GM21515 (cell line): ENCODE results near the gene SETD1B.
"Not testable (repeated sequence)": the region's sequence is repeated elsewhere in the genome, so short reads cannot be mapped to it uniquely, and the experiment has no call there.

Experiments
- ATAC-seq: cut with Tn5 transposase; IDR thresholded peaks from one replicate; pipeline ENCODE4 v1.9.1; 2021; ENCODE audit not compliant: unreplicated experiment

The SETD1B gene

DNA sequence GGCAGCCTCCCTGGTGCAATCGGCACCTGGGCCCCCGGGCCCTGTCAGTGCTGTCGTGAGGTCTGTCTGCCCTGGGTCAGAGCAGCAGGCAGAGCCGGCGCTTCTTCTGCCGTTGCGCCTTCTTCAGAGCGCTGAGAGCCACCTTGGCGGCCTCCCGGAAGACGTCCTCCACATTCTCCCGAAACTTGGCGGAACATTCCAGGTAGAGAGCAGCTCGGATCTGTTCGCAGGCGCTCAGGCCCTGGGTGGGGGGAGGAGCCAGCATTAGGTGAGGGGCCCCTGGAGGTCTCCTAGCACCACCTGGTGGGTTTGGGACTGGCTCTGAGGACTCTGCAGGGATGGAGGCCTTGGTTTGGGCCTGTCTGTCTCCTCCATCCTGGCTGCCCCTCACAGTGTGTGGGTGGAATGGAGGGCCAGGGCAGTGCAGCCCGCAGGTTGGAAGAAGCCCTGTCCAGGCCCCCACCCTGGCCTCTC lies 24.4 kb upstream of the SETD1B start:
- no peak for ATAC-seq

DNA sequence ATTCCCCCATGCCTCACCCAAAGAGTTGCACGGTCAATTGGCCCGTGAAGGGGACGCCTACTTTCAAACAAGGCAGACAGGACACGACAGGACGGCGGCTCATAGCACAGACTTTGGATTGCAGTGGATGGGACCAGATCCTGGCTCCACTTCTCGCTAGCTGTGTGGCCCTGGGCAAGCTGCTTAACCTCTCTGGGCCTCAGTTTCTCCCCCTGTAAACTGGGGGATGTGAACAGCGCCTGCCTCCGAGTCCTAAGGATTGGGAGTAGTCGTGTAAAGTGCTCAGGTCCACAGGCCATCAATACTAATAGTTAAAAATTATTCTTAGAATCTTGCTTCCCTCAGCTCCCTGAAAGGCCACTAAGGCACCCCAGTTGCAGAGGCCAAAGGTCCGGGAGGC lies 23.4 kb upstream of the SETD1B start:
- no peak for ATAC-seq

DNA sequence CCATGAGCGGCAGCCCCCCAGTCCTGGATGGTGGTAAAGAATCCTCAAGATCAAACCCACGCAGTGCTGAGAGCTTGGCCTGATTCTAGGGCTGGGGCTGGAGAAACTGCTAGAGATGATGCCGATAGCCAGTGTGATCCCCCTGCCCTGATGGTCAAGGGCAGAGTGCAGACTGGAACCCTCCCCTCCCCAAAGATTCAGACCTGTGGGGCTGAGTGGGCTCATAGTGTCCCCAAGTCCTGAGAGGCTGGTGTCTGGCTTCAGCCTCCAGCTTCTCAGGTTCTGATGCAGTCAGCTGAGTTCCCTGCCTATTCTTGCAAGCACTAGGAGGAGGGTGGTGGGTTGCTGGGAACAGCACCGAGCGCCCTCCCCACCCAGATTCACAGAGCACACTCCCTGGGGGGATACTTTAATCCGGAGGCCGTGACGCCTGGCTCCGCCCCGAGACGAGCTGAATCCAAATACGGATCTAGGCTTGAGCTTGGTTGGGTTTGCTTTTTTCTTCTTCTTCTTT lies 22.3 kb upstream of the SETD1B start:
- ATAC-seq: peak; percentile 28

DNA sequence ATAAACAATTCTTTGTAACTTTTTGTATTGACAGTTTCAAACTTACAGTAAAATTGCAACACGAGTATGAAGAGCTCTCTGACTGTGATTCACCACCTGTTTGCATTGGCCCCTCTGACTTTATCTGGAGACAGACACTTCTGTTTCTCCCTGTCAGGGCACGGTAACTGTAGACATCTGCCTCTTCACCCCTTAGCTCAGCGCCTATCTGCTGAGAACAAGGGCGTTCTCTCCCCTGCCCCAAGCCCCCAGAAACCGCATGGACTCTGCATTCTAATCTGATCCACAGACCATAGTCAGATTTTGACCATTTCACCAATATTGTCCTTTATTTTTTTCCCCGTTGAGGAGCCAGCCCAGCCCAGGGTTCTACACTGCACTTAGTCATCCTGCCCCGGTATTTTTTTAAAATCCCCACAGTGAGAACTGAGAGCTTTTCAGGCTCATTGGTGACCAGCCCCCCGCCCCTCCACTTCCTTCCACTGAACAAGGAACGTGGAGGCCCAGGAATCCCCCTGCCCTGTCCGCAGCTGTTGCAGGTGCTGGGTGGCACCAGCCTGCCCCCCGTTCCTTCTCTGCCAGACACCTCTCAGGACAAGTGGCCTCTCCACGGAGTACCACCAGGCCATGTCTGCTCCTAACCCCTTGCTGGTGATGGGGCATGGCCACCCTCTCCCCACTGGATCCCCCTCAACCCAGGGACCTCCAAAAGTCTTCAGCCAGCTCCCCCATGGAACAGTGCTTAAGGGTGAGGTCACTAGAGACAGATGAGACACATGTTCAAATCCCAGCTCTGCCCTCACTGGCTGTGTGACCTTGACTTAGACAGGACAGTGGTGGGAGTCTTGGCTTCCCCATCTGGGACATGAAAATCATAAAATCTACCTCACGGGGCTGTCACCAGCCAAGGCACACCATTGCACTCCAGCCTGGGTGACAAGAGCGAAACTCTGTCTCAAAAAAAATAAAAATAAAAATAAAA lies 21.5 kb upstream of the SETD1B start:
- ATAC-seq: peak; percentile 44

DNA sequence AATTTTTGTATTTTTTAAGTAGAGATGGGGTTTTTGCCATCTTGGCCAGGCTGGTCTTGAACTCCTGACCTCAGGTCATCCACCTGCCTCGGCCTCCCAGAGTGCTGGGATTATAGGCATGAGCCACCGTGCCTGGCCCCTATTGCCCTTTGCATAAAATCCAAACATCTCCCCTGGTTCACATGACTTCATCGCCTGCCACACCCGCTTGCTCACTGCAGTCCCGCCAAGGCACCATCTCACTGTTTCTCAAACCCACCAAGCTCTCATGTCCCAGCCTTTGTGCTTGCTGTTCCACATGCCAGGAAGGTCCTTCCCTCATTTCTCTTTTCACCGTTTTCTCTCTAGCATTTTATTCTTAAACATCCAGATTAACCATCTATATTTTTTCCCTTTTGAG lies 20.0 kb upstream of the SETD1B start:
- ATAC-seq: no peak

DNA sequence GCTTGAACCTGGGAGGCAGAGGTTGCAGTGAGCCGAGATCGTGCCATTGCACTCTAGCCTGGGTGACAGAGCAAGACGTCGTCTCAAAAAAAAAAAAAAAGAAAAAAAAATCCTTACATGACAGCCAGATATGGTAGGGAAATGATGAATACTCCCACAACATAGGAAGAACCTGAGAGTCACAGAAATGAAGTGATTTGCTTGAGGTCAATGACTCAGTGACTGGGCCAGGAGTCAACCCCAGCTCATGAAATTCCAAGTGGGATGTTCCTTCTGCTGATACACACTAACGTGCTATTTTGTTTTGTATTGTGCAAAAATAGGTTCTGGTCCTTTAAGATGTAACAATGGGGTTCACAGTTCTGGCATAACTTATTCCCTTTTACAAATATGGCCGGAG lies 19.3 kb upstream of the SETD1B start:
- ATAC-seq: no peak

DNA sequence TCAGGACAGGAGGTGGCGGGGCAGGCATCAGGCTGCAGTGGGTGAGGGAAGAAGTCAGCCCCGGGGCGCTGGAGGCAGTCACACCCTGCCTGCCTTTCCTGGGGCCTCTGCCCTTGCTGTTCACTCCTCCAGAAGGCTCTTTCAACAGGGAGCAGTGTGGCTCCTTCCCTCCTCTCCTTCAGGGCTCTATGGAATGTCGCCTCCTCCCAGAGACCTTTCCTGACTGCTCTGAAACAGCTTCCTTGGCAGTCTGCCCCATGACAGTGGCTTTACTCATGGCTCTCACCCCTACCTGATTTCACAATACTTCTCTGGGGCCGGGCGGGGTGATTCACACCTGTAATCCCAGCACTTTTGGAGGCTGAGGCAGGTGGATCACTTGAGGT lies 17.4 kb upstream of the SETD1B start:
- no peak for ATAC-seq

DNA sequence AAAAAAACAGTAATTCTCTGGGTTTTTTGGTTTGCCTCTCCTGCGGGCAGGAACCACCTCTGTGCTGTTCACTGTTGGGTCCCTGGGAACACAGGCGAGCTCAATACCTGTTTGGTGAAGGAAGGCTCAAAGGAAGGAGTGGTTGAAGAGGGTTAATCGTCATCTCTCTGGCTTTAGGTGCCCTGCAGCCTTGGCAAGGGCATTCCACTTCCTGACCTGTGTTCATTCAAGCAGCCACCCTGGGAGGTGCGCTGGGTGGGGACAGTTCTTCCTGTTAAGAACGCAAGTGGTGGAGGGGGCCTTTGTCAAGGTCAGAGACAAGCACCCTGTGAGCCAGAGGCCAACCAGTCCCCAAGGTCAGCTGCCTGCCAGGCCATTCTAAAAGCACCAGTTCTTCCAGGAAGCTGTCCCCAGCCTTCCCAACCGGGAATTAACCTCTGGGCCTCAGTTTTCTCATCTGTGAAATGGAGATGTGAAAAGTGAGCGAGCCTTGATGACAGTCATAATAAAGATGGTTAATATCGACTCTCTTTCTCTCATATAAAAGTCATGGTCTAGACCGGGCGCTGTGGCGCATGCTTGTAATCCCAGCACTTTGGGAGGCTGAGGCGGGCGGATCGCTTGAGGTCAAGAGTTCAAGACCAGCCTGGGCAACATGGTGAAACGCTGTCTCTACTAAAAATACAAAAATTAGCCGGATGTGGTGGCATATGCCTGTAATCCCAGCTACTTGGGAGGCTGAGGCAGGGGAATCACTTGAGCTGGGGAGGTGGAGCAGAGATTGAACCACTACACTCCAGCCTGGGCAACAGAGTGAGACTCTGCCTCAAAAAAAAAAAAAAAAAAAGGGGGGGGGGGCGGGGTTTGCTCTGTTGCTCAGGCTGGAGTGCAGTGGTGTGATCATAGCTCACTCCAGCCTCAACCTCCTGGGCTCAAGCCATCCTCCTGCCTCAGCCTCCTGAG lies 16.5 kb upstream of the SETD1B start:
- ATAC-seq: no peak

DNA sequence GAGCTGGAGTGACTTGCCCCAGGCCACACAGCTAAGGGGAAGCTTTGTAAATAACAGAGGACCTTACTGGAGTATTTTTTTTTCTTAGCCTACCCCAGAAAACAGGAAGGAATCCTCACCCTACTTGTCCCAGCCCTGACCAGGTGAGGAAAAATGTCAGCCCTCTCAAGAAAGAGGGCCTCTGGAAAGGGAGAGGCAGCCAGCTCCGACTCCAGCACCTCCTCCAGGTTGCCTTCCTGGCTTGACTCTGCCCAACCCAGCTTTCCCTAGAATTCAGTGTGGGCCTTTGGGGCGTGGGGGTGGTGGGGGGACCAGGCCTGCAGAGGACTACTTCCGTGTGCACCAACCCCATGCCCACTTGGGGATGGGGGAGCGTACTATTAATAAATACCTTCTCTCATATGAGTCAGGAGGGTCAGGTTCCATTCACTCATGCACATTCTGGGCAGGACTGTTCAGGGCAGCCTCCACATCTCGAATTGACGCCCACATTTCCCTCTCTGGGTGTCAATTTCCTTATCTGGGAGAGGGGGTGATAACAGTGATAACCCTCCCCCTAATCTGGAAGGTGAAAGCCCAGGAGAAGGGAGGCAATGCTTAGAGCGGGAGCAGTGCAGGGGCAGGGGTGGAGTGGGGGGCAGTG lies 15.5 kb upstream of the SETD1B start:
- no peak for ATAC-seq

DNA sequence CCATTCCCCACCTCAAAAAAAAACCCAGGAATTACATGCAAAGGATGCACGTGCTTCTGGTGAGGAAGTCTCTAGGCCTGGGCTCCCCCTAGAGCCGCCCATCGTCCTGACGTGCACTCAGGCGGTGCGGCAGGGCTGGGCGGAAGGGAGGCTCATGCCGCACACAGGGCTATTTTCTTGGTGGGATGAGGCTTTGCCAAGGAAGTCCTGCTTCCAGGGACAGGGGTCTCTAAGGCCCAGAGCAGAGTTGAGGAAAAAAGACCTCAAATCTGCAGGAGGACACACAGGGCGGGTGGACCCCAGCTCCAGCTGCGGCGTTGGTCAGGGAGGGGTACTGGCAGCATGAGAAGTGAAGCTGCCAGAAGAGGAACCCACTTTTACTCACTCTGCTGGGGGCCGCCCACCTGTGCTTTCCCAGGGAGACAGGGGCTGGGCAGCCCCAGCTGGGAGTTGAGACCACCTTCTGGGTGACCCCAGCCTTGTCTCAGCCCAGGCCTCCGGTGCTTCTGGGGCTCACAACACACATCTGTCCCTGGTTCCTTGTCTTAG lies 14.5 kb upstream of the SETD1B start:
- ATAC-seq: peak; percentile 17

DNA sequence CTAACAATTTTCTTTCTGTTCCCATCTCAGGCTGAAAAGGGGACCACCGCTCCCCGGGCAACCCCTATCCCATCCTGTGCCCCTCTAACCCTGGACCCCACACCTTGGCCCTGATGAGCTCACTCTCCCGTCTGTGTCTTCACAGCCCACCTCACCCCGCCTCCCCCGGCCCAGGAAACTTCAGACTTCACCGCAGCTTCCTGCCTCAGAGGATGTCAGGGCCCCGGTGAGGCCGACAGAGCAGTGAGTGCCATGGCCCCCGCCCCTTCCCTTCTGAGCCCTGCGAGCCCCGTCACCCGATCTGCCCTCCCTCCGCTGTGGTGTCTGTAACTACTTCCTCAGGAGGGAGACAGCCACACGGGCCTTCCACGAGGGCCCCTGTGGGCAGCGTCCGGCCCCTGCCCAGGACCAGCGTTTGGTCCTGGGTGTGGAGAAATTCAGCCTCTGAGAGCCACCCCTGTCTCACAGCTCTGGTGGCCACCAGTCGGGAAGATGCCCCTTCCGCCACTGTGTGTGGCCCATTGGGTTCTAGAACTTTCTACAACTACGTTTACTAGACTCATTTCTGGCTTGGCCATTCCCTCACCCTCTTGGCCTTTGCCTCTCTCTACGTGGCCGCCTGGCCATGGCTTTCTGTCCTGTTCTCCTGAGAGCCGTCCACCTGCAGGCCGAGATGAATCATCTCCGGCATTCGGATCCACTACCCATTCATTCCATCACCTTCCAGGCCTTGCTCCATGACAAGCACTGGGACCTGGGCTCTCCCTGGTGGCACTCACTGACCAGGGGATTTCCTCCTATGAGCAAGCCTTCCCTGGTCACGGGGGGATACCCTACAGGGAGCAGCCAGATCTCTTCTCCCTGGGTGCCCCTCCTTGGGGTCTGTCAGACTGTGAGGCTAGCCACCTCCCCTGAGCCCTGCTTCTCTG lies 13.7 kb upstream of the SETD1B start:
- ATAC-seq: peak; percentile 43

DNA sequence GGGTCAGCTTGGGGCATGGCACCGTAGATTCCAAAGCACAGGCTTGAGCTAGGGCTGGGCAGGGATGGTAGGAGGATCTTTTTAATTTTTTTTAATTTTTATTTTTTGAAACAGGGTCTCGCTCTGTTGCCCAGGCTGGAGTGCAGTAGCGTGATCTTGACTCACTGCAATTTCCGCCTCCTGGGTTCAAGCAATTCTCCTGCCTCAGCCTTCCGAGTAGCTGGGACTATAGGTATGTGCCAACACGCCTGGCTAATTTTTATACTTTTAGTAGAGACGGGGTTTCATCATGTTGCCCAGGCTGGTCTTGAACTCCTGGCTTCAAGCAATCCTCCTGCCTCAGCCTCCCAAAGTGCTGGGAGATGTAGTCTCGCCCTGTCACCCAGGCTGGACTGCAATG lies 13.0 kb upstream of the SETD1B start:
- not testable (repeated sequence) for ATAC-seq

DNA sequence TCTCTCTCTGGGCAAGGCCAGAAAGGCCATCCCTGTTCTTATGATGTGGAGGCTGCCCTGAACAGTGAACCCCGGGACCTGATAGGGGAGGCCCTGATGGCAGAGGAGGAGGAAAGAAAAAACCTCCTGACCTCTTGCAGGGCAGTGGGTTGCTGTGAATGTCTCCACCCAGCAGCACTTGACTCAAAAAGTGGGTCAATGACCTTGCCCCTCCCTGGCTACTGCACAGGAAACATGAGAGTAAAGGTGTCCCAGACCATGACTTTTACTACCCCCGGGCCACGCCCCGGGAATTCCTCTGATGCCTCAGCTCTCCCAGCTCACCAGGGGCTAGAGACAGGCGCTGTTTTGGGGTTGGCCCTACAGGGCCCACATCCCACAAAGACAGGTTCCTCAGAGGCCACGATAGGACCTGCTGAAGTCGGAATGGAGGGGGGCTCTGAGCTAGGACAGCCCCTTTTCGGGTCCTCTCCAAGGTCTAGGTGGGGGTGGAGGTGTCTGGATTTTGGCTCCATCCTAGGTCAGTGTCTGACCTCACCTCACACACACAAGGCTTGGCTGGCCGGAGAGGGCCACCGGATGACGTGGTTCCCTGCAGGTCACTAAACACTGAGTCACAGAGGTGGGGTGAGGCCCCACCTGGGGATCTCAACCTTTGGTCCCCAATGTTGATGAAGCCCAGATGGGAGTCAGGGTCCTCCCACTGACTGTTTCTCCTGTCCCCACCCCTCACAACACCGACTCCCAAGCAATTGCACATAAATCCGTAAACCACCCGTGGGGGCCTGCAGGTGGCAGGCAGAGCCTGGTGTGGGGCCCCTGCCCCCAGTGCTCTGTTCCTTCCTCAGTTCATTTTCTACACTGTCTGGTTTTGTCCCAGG lies 11.9 kb upstream of the SETD1B start:
- no peak for ATAC-seq

DNA sequence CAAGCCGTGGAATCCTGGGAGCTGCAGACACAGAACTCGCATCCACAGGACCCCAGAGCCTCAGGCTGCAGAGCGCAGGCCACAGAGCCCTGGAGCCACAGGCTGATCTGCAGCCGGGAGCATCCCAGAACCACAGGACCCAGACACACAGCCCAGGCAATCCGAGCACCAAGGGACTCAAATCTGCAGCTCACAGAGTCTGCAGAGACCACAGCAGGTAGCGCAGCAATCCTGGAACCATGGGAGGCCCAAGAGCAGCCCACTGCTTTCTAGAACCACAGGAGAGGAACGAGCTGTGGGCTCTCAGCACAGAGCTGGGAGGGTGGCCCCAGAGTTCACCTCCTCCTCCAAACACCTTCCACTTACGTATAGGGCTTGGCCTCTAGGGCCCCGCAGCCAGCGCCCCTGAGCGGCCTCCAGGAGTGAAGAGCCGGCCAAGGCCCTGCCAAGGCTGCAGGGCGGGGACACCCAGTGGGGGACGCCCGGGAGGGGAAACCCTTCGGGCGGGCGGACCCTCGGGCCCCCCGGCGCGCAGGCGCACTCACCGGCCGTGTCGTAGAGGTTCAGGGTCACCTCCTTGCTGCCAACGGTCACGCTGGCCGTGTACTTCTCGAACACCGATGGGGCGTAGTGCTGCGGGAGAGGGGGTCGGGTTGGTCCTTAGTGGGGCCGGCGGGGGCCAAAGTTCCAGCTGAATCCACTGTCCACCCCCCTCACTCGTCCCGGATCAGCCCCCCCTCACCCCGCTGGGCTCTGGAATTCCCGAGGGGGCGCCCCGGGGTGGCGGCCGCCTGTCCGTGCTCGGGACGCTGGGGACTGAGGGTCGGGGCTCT lies 11.0 kb upstream of the SETD1B start:
- ATAC-seq: no peak

DNA sequence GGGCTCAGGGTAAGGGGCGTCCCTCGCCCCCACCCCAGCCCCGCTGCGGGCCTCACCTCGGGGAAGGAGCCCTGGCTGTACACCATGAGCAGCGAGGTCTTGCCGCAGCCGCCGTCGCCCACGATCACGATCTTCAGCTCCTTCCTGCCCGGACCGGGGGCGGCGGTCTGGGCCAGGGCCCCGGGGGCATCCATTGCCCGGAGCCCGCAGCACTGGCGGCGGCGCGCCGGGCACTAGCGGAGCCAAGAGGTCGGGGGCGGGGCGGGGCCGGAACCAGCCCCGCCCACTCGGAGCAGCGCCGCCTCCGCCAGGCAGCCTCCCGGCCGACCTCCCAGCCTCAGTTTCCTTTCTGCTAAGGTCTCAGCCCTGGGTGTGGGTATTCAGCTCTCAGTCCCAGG lies 10.4 kb upstream of the SETD1B start, which contains the start of gene RHOF:
Gene RHOF, minus strand, starts transcription at position 249 of the 398 bp plus-strand sequence. Its CDS starts 55 bp downstream, at position 194.
- ATAC-seq: peak; percentile 6

DNA sequence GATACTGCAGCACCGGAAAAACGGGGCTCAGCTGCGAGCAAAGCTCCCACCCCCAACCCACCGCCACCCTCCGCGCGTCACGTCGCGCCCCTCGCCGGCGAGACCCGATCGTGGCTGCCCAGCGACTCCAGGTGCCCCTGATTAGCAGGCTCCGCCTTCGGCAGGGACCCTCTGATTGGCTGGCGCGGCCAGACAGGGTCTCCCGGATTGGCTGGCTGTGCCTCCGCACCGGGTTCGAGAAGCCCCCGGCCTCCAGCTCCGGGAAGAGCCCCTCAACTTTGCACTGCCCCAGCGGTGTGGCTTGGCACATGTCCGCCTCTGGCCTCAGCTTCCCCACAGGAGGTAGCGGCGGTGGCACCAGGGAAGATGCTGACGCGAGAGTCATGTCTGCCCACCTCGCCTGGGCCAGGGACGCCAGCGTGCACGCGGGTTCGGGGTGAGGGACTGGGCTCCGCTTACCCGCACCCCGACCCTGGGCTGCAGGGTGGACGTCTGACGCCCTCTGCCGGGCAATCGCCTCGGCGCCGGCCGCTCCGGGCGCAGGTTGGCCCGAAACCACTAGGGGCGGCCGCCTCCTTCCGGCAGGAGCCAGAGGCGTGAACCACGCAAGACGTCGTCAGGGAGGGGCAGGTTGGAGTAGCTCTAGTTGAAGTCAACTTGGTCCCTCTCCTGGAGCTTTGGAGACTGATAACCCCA lies 9.8 kb upstream of the SETD1B start:
- peak; percentile 40 for ATAC-seq

DNA sequence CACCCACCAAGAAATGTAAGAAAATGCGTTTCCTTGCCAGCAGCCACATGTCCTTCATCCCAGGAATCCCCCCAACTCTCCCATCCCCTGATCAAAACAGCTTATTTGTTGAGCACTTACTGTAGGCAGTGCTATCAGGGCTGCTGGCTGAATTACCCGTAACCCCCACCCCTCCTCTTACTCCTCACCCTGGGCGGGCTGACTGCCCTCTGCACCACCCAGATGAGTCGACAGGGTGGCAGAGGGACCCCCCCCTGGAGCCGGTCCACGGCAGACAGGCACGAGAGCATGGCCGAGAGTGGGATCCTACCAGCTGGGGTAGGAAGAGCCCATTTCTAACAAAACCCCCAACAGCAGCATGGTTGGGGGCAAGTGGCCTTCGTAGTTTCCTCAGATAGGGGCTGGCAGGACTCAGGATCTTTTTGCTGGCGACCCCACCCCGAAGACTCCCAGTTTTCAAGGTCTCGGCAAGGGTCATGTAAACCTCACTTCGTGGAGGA lies 9.2 kb upstream of the SETD1B start:
- peak; percentile 0 for ATAC-seq
